ENCODE measurements around the gene CDC37L1. TPM values are rescaled to one million over a fixed set of nuclear protein-coding genes. Genes with fewer than 3 reads are reported as not detected.

Gene CDC37L1
- total and polyA plus RNA-seq, 2 experiments from 2014 or later: 26.9 to 29.6 TPM

DNA sequence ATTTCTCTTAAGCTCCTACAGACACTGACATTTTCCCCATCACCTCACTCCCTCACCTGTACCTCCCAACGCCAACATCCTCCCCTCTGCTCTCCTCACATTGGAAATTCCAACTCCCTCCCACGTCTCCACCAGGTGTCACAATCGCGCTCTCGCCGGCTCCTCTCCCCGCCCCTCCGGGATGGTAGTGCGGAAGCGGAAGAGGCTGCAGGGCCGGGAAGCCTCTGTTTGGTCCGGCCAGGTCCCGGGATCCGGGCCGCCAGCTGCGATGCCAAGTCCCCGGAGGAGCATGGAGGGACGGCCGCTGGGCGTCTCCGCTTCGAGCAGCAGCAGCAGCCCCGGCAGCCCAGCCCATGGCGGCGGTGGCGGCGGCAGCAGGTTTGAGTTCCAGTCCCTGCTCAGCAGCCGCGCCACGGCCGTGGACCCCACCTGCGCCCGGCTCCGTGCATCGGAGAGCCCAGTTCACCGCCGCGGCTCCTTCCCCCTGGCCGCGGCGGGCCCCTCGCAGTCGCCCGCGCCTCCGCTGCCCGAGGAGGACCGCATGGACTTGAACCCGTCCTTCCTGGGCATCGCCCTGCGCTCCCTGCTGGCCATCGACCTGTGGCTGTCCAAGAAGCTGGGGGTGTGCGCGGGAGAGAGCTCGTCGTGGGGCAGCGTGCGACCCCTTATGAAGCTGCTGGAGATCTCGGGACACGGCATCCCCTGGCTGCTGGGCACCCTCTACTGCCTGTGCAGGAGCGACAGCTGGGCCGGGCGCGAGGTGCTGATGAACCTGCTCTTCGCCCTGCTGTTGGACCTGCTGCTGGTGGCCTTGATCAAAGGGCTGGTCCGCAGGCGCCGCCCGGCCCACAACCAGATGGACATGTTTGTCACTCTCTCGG, 17.0 kb upstream of the CDC37L1 start, which contains the start of gene PLPP6:
PLPP6 (plus strand) TSS at position 187 of the 881 bp plus-strand sequence; CDS start at position 269, 82 bp downstream.
- no peaks in the 10 kb centered on the region for H3K9me2 ChIP-seq (ENCODE audit: insufficient read depth)
- Mint-ChIP-seq H3K4me3 (peak within 1 kb of the TSS; percentile 75), H3K36me3 (ENCODE audit: low read depth) (peaks cover 4% of the 10 kb centered on the region; the same call in 1 of the 3 replicates), H3K9me3 (0 out of 3 replicates have a peak, but pooled peaks cover 3% of the 10 kb centered on the region), H3K27ac (peak within 1 kb of the TSS; percentile 68), H3K4me1 (peaks cover 53% of the 10 kb centered on the region), H3K27me3 (ENCODE audit: insufficient read depth, low read depth, poor library complexity) (peaks cover 5% of the 10 kb centered on the region)
- H3K4me3 ChIP-seq: peak within 1 kb of the TSS; percentile 79
- no peaks in the 10 kb centered on the region for H4K20me1 ChIP-seq (replicated peaks; ENCODE audit: insufficient read depth)
- ATAC-seq (peak; percentile 90), DNase-seq (ENCODE audit: low spot score) (peak; percentile 98)
- TF ChIP-seq REST (IDR thresholded peaks at IDR 0.05; ENCODE audit: unreplicated experiment) (peak; percentile 30), ZNF331 (CRISPR knock-in tag; IDR thresholded peaks at IDR 0.05; ENCODE audit: low read depth) (no peak), ETS1 (IDR thresholded peaks at IDR 0.05) (peak; percentile 66), POLR2AphosphoS5 (IDR thresholded peaks at IDR 0.05; ENCODE audit: low read depth) (peak; percentile 71)
- TF ChIP-seq, protein P1, sequence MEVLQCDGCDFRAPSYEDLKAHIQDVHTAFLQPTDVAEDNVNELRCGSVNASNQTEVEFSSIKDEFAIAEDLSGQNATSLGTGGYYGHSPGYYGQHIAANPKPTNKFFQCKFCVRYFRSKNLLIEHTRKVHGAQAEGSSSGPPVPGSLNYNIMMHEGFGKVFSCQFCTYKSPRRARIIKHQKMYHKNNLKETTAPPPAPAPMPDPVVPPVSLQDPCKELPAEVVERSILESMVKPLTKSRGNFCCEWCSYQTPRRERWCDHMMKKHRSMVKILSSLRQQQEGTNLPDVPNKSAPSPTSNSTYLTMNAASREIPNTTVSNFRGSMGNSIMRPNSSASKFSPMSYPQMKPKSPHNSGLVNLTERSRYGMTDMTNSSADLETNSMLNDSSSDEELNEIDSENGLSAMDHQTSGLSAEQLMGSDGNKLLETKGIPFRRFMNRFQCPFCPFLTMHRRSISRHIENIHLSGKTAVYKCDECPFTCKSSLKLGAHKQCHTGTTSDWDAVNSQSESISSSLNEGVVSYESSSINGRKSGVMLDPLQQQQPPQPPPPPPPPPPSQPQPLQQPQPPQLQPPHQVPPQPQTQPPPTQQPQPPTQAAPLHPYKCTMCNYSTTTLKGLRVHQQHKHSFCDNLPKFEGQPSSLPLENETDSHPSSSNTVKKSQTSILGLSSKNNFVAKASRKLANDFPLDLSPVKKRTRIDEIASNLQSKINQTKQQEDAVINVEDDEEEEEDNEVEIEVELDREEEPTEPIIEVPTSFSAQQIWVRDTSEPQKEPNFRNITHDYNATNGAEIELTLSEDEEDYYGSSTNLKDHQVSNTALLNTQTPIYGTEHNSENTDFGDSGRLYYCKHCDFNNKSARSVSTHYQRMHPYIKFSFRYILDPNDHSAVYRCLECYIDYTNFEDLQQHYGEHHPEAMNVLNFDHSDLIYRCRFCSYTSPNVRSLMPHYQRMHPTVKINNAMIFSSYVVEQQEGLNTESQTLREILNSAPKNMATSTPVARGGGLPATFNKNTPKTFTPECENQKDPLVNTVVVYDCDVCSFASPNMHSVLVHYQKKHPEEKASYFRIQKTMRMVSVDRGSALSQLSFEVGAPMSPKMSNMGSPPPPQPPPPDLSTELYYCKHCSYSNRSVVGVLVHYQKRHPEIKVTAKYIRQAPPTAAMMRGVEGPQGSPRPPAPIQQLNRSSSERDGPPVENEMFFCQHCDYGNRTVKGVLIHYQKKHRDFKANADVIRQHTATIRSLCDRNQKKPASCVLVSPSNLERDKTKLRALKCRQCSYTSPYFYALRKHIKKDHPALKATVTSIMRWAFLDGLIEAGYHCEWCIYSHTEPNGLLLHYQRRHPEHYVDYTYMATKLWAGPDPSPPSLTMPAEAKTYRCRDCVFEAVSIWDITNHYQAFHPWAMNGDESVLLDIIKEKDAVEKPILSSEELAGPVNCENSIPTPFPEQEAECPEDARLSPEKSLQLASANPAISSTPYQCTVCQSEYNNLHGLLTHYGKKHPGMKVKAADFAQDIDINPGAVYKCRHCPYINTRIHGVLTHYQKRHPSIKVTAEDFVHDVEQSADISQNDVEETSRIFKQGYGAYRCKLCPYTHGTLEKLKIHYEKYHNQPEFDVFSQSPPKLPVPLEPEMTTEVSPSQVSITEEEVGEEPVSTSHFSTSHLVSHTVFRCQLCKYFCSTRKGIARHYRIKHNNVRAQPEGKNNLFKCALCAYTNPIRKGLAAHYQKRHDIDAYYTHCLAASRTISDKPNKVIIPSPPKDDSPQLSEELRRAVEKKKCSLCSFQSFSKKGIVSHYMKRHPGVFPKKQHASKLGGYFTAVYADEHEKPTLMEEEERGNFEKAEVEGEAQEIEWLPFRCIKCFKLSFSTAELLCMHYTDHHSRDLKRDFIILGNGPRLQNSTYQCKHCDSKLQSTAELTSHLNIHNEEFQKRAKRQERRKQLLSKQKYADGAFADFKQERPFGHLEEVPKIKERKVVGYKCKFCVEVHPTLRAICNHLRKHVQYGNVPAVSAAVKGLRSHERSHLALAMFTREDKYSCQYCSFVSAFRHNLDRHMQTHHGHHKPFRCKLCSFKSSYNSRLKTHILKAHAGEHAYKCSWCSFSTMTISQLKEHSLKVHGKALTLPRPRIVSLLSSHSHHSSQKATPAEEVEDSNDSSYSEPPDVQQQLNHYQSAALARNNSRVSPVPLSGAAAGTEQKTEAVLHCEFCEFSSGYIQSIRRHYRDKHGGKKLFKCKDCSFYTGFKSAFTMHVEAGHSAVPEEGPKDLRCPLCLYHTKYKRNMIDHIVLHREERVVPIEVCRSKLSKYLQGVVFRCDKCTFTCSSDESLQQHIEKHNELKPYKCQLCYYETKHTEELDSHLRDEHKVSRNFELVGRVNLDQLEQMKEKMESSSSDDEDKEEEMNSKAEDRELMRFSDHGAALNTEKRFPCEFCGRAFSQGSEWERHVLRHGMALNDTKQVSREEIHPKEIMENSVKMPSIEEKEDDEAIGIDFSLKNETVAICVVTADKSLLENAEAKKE (CRISPR knock-in tag; IDR thresholded peaks at IDR 0.05): no peak
- TF ChIP-seq, protein P2, sequence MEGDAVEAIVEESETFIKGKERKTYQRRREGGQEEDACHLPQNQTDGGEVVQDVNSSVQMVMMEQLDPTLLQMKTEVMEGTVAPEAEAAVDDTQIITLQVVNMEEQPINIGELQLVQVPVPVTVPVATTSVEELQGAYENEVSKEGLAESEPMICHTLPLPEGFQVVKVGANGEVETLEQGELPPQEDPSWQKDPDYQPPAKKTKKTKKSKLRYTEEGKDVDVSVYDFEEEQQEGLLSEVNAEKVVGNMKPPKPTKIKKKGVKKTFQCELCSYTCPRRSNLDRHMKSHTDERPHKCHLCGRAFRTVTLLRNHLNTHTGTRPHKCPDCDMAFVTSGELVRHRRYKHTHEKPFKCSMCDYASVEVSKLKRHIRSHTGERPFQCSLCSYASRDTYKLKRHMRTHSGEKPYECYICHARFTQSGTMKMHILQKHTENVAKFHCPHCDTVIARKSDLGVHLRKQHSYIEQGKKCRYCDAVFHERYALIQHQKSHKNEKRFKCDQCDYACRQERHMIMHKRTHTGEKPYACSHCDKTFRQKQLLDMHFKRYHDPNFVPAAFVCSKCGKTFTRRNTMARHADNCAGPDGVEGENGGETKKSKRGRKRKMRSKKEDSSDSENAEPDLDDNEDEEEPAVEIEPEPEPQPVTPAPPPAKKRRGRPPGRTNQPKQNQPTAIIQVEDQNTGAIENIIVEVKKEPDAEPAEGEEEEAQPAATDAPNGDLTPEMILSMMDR (conservative IDR thresholded peaks at IDR 0.05; ENCODE audit: low read depth in 2 of 2): peak; percentile 39 to 79
- H3K36me3 ChIP-seq (ENCODE audit: insufficient read depth): no peaks in the 10 kb centered on the region
- peak within 1 kb of the TSS; percentile 60 for H3K27ac ChIP-seq (ENCODE audit: low read depth)
- peak within 1 kb of the TSS; percentile 15; the same call in 1 of the 2 replicates for H2AFZ ChIP-seq
- H3F3A ChIP-seq (replicated peaks; ENCODE audit: low read depth): no peaks in the 10 kb centered on the region
- H3K4me1 ChIP-seq (ENCODE audit: insufficient read depth): peaks cover 47% of the 10 kb centered on the region
- peak within 1 kb of the TSS; percentile 89 for H3K4me2 ChIP-seq
- 0 out of 2 replicates have a peak, but pooled peaks cover 2% of the 10 kb centered on the region for H3K27me3 ChIP-seq (ENCODE audit: insufficient read depth)
- peaks cover 13% of the 10 kb centered on the region; the same call in 1 of the 2 replicates for H3K79me2 ChIP-seq (replicated peaks; ENCODE audit: insufficient read depth)
